HepG2 (cell line): Measurements from ENCODE around the gene SCP2. TPM values are rescaled to one million over a fixed set of nuclear protein-coding genes. Genes with fewer than 3 reads are reported as not detected.
A peak's percentile ranks its signal among the peaks of the same experiment; 100 is the strongest.

ENCODE experiments used
- ATAC-seq: fragments of 200-7000 bp; cut with Tn5 transposase; 3 replicates; pipeline ENCODE4 v1.9.1; 2020; ENCODE audit warnings: mild to moderate bottlenecking, moderate library complexity
- BruUV-seq: library from RNA; stranded (reverse); fragments of 400-500 nt; replicated peaks from 2 replicates; lab custom pipeline; 2021; lab: Mats Ljungman, UMichigan
- CTCF ChIA-PET: fragments of 300-600 bp; formaldehyde crosslinking; extraction: SDS; loops from one replicate; lab custom pipeline; 2021; ENCODE audit warnings: low total read pairs, inconsistent platforms, low intra/inter-chr PET ratio; lab: Yijun Ruan, JAX
- POLR2A ChIA-PET: fragments of 350-600 bp; sonication (Branson Sonifier 250); formaldehyde crosslinking; loops from one replicate; lab custom pipeline; 2020; ENCODE audit warnings: antibody characterized with exemption, inconsistent platforms; lab: Yijun Ruan, JAX
- DNase-seq: peaks from one replicate; pipeline ENCODE4 v3.0.0-alpha.2; 2015; ENCODE audit warnings: low spot score
- FAIRE-seq: peaks from 3 replicates; lab custom pipeline; 2011; peaks lifted over from hg19 to GRCh38; lab: Jason Lieb, UNC
- H2AFZ ChIP-seq: one replicate; pipeline ENCODE4 v1.6.1; 2011; ENCODE audit warnings: low read length, inconsistent platforms
- H3K27ac ChIP-seq: fragments of 300-600 bp; 3 replicates; pipeline ENCODE4 v1.8.0; 2011; ENCODE audit warnings: mixed run types, mild to moderate bottlenecking, mixed read lengths, low read length, inconsistent platforms; ENCODE audit not compliant: insufficient read depth; ENCODE audit errors: extremely low read length
- H3K27me3 ChIP-seq, 2 experiments: fragments of 200-600 bp in 1 of 2; 2 replicates in 1 of 2; 3 replicates in 1 of 2; pipeline versions ENCODE4 v1.6.0 to v1.8.0; 2011; ENCODE audit warnings: low read length in 2 of 2, mild to moderate bottlenecking in 2 of 2, moderate library complexity in 2 of 2, inconsistent platforms in 1 of 2; ENCODE audit not compliant: insufficient read depth in 2 of 2, control insufficient read depth in 1 of 2
- H3K36me3 ChIP-seq, 2 experiments: fragments of 200-600 bp in 1 of 2; replicated peaks in 1 of 2; 2 replicates in 1 of 2; 3 replicates in 1 of 2; pipeline versions ENCODE4 v1.5.1 to v1.8.0; 2011; ENCODE audit warnings: low read length in 2 of 2, inconsistent platforms in 1 of 2; ENCODE audit not compliant: insufficient read depth in 2 of 2, control insufficient read depth in 1 of 2
- H3K4me1 ChIP-seq: 2 replicates; pipeline ENCODE4 v1.5.1; 2012; ENCODE audit warnings: low read length, inconsistent platforms; ENCODE audit not compliant: insufficient read depth
- H3K4me2 ChIP-seq: 2 replicates; pipeline ENCODE4 v1.6.0; 2011; ENCODE audit warnings: low read depth, low read length, inconsistent platforms
- H3K4me3 ChIP-seq, 3 experiments: fragments of 200-600 bp in 1 of 3; sonication (generic), shearing (Covaris generic) in 1 of 3; replicated peaks in 1 of 3; 2 replicates each; pipeline ENCODE4 v1.5.1; 2011 to 2016; ENCODE audit warnings: low read length in 3 of 3, inconsistent platforms in 2 of 3, low read depth in 2 of 3, mild to moderate bottlenecking in 2 of 3, control low read depth in 1 of 3, mixed read lengths in 1 of 3; ENCODE audit not compliant: insufficient read depth in 1 of 3
- H3K79me2 ChIP-seq: one replicate; pipeline ENCODE4 v1.6.1; 2011; ENCODE audit warnings: low read length, inconsistent platforms; ENCODE audit not compliant: insufficient read depth
- H3K9ac ChIP-seq: 2 replicates; pipeline ENCODE4 v1.6.0; 2011; ENCODE audit warnings: mild to moderate bottlenecking, low read depth, low read length, inconsistent platforms; ENCODE audit not compliant: insufficient read depth
- H3K9me3 ChIP-seq: 2 replicates; pipeline ENCODE4 v1.5.1; 2012; ENCODE audit warnings: mild to moderate bottlenecking, low read length
- H4K20me1 ChIP-seq: 2 replicates; pipeline ENCODE4 v1.6.0; 2011; ENCODE audit warnings: inconsistent platforms, mild to moderate bottlenecking, low read length, moderate library complexity; ENCODE audit not compliant: insufficient read depth
- BCLAF1 ChIP-seq: fragments of 450-650 bp; IDR thresholded peaks from 2 replicates; pipeline ENCODE4 v1.6.1; 2017; ENCODE audit warnings: mild to moderate bottlenecking
- FOXC1 ChIP-seq: sonication (generic); formaldehyde crosslinking; IDR thresholded peaks from 2 replicates; pipeline ENCODE4 v1.8.0; 2022; ENCODE audit warnings: mild to moderate bottlenecking, missing genetic modification reagents, borderline replicate concordance
- NRL ChIP-seq: sonication (generic); formaldehyde crosslinking; IDR thresholded peaks from 2 replicates; pipeline ENCODE4 v1.5.0; 2020; ENCODE audit warnings: missing genetic modification reagents, mild to moderate bottlenecking, moderate library complexity, borderline replicate concordance
- PRPF4 ChIP-seq: fragments of 200-400 bp; formaldehyde crosslinking; IDR thresholded peaks from 2 replicates; pipeline ENCODE4 v1.6.1; 2016; ENCODE audit warnings: low read length, low read depth; ENCODE audit not compliant: poor library complexity, severe bottlenecking
- ZBTB38 ChIP-seq: sonication (generic); formaldehyde crosslinking; IDR thresholded peaks from 2 replicates; pipeline ENCODE4 v1.5.1; 2020; ENCODE audit warnings: mild to moderate bottlenecking, missing genetic modification reagents
- ZKSCAN8 ChIP-seq: IDR thresholded peaks from 2 replicates; pipeline ENCODE4 v1.6.1; 2016; ENCODE audit warnings: borderline replicate concordance, missing genetic modification reagents, missing compliant biosample characterization
- ZNF550 ChIP-seq: sonication (generic); formaldehyde crosslinking; IDR thresholded peaks from 2 replicates; pipeline ENCODE4 v1.4.0; 2020; ENCODE audit warnings: mild to moderate bottlenecking, missing genetic modification reagents, borderline replicate concordance
- ZNF891 ChIP-seq: sonication (generic); formaldehyde crosslinking; IDR thresholded peaks from 2 replicates; pipeline ENCODE4 v1.5.0; 2020; ENCODE audit warnings: mild to moderate bottlenecking, missing genetic modification reagents
- WGBS: methylation state at CpG from one replicate; pipeline ENCODE4 v1.1.6; 2017; ENCODE audit warnings: low lambda C conversion rate; 5-methylcytosine and 5-hydroxymethylcytosine counted together
- in situ Hi-C: cut with HindIII; loops from 2 replicates; pipeline ENCODE4 v1.10.0; 2017; ENCODE audit warnings: low pct_unique_long_range_greater_than_20kb; ENCODE audit not compliant: extremely low pct_ligation_motif_present
- intact Hi-C: fragments of 100-400 bp; cut with micrococcal nuclease; formaldehyde crosslinking; loops from one replicate; pipeline ENCODE4 v1.10.0; 2022; ENCODE audit not compliant: unreplicated experiment
- polyA plus RNA-seq, 8 experiments: library from polyadenylated mRNA; depleted of rRNA in 3 of 8; stranded (reverse) in 7 of 8; unstranded in 1 of 8; fragments of >200 nt; fragmentation: Illumina TruSeq in 4 of 8; extraction: Trizol in 4 of 8; gene quantifications; 2 replicates each; pipeline versions ENCODE4 v1.2.1 to v1.2.3, GENCODE V29; 2011 to 2016; ENCODE audit warnings: low read depth in 4 of 8, missing spikeins in 1 of 8, mixed read lengths in 1 of 8; ENCODE audit not compliant: insufficient read depth in 1 of 8
- total RNA-seq, 5 experiments: library from RNA; depleted of rRNA; stranded (reverse); fragments of >200 nt; fragmentation: Illumina TruSeq; extraction: Trizol; gene quantifications; 2 replicates each; pipeline ENCODE4 v1.2.3, GENCODE V29; 2016; ENCODE audit warnings: low read depth in 1 of 5
- TF ChIP-seq, protein P1 (sequence below): sonication (generic); formaldehyde crosslinking; IDR thresholded peaks from 2 replicates; pipeline ENCODE4 v1.8.0; 2022; ENCODE audit warnings: mild to moderate bottlenecking, missing genetic modification reagents; ENCODE audit not compliant: insufficient replicate concordance

SCP2 gene
- total and polyA plus RNA-seq, 2 of the 13 experiments (the other 11 are each of a cell fraction or from before 2014, with no cell fraction given): 59.0 to 133 TPM

- ATAC-seq: no peak
- H3K4me1 ChIP-seq: peaks cover 82% of the 10 kb centered on the region
- H3K36me3 ChIP-seq: no peaks in the 10 kb centered on the region
- whole genome bisulfite sequencing: 84% methylated on average over 9 of the region's 19 CpGs
- BruUV-seq: no TSS peak
- H2AFZ ChIP-seq: no peak overlapping the region
- no peak overlapping the region for H3K9ac ChIP-seq
- H3K27ac ChIP-seq: no peak overlapping the region
- in situ Hi-C loops: no loop called here
- H3K4me3 ChIP-seq: peak overlapping the region in 1 of 3 experiments; percentile 18; a peak in 1 of 6 replicates
- TF ChIP-seq ZBTB38 (peak; percentile 39; the same call in 1 of the 2 replicates), NRL (CRISPR knock-in tag) (0 out of 2 replicates have a peak, but pooled peaks have one; percentile 50), ZNF891 (CRISPR knock-in tag) (0 out of 2 replicates have a peak, but pooled peaks have one; percentile 18), BCLAF1 (no peak), ZNF550 (no peak), ZKSCAN8 (CRISPR knock-in tag) (no peak), PRPF4 (no peak), FOXC1 (CRISPR knock-in tag) (no peak)
- TF ChIP-seq, protein P1, sequence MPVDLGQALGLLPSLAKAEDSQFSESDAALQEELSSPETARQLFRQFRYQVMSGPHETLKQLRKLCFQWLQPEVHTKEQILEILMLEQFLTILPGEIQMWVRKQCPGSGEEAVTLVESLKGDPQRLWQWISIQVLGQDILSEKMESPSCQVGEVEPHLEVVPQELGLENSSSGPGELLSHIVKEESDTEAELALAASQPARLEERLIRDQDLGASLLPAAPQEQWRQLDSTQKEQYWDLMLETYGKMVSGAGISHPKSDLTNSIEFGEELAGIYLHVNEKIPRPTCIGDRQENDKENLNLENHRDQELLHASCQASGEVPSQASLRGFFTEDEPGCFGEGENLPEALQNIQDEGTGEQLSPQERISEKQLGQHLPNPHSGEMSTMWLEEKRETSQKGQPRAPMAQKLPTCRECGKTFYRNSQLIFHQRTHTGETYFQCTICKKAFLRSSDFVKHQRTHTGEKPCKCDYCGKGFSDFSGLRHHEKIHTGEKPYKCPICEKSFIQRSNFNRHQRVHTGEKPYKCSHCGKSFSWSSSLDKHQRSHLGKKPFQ: peak; percentile 31
- no peak for FAIRE-seq
- H3K4me2 ChIP-seq: peak overlapping the region; percentile 82
- no peaks in the 10 kb centered on the region for H3K9me3 ChIP-seq
- peaks cover 17 to 52% of the 10 kb centered on the region in 2 experiments; a peak in 4 of 5 replicates for H3K27me3 ChIP-seq
- no peaks in the 10 kb centered on the region for H4K20me1 ChIP-seq
- POLR2A ChIA-PET: interaction anchor here (1.1 to 3.9 kb wide), 9 partner anchors 14 to 167 kb away, joined by 3 to 24 read pairs (median 6); partner anchors contain the start of gene ECHDC2
- DNase-seq: no peak
- intact Hi-C loops: loop anchor here (5.0 to 10.0 kb wide), 2 partner anchors 34 to 96 kb away; no protein-coding TSS in a partner anchor
- CTCF ChIA-PET: no interaction called here
- no peaks in the 10 kb centered on the region for H3K79me2 ChIP-seq
Measured at GRCh38 chr1:53088616-53089300, 161.7 kb downstream of the SCP2 start.
